ENCODE results near the gene ENOSF1. TPM values are rescaled to one million over a fixed set of nuclear protein-coding genes. Genes with fewer than 3 reads are reported as not detected.

ENOSF1 gene
- total RNA-seq, 2 donors from 2014 or later, result 48.7 to 187 TPM

DNA sequence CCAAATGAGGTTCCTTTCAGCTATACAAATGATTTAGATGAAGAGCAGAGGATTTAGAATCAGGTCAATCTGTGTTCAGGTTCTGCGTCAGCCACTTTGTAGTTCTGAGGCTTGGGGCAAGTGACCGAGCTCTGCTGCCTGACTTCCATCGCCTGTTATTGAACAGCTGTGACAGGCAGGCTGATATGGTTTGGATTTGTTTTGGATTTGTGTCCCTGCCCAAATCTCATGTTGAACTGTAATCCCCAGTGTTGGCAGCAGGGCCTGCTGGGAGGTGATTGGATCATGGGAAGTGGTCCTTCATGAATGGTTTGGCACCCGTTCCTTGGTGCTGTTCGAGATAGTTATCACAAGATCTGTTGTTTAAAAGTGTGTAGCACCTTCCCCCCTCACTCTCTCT is 36.4 kb downstream of the ENOSF1 start:
- Mint-ChIP-seq H3K27ac (no peak overlapping the region), H3K36me3 (peaks cover 23% of the 10 kb centered on the region), H3K27me3 (no peaks in the 10 kb centered on the region)

GRCh38 chr18:675307-675706 is 37.1 kb downstream of the ENOSF1 start:
- DNase-seq (ENCODE audit: low spot score) (no peak), ATAC-seq (no peak)
- peaks cover 0 to 6% of the 10 kb centered on the region in 2 donors for H3K4me1 Mint-ChIP-seq (ENCODE audit: low read depth in 2 of 2)
- H3K27ac Mint-ChIP-seq, result no peak overlapping the region
- H3K36me3 Mint-ChIP-seq, result peaks cover 31% of the 10 kb centered on the region
- no peak overlapping the region for H3K4me3 Mint-ChIP-seq
- H3K27me3 Mint-ChIP-seq, result no peaks in the 10 kb centered on the region
- no peaks in the 10 kb centered on the region for H3K9me3 Mint-ChIP-seq

More for the DNA sequence above, 36.4 kb downstream of the ENOSF1 start:
- no peak overlapping the region for H3K4me3 Mint-ChIP-seq
- no peaks in the 10 kb centered on the region for H3K9me3 Mint-ChIP-seq
- no peak for ATAC-seq
- no peaks in the 10 kb centered on the region for H3K4me1 Mint-ChIP-seq (ENCODE audit: low read depth in 2 of 2)
- DNase-seq (ENCODE audit: low spot score), result no peak

- no peaks in the 10 kb centered on the region for H3K27me3 Mint-ChIP-seq
- DNase-seq (ENCODE audit: low spot score), result no peak
- no peaks in the 10 kb centered on the region for H3K9me3 Mint-ChIP-seq
- peaks cover 0 to 6% of the 10 kb centered on the region in 2 donors for H3K4me1 Mint-ChIP-seq (ENCODE audit: low read depth in 2 of 2)
- H3K27ac Mint-ChIP-seq, result no peak overlapping the region
- H3K4me3 Mint-ChIP-seq, result no peak overlapping the region
- ATAC-seq, result no peak
- H3K36me3 Mint-ChIP-seq, result peaks cover 34% of the 10 kb centered on the region
Observed at GRCh38 chr18:673769-674168, 38.7 kb downstream of the ENOSF1 start.

- no peak for DNase-seq (ENCODE audit: low spot score)
- no peaks in the 10 kb centered on the region for H3K9me3 Mint-ChIP-seq
- H3K27me3 Mint-ChIP-seq, result no peaks in the 10 kb centered on the region
- no peak overlapping the region for H3K27ac Mint-ChIP-seq
- no peak for ATAC-seq
- H3K4me3 Mint-ChIP-seq, result no peak overlapping the region
- H3K36me3 Mint-ChIP-seq, result peaks cover 38% of the 10 kb centered on the region
- H3K4me1 Mint-ChIP-seq (ENCODE audit: low read depth in 2 of 2), result peaks cover 0 to 8% of the 10 kb centered on the region in 2 donors
Observed at GRCh38 chr18:673317-673716, 39.1 kb downstream of the ENOSF1 start.

DNA sequence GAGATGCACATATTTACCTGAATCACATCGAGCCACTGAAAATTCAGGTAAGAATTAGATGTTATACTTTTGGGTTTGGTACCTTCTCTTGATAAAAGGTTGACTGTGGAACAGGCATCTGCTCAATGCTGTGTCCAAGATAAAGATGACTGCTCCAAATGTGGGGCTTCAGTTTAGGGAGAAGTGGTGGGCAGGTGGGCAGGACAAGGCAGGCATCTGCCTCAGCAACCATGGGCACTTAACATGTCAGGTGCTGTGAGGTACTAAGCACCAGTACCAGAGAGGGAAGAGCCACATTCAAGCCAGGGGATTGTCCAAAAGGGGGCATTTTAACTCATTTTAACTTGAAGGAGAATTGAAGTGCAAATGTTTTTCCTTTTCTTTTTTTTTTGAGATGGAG is 41.0 kb downstream of the ENOSF1 start:
- DNase-seq (ENCODE audit: low spot score) (no peak), ATAC-seq (no peak)
- no peaks in the 10 kb centered on the region for H3K9me3 Mint-ChIP-seq
- H3K36me3 Mint-ChIP-seq, result peaks cover 40% of the 10 kb centered on the region
- no peaks in the 10 kb centered on the region for H3K27me3 Mint-ChIP-seq
- no peak overlapping the region for H3K4me3 Mint-ChIP-seq
- H3K27ac Mint-ChIP-seq, result no peak overlapping the region
- H3K4me1 Mint-ChIP-seq (ENCODE audit: low read depth in 2 of 2), result peaks cover 0 to 8% of the 10 kb centered on the region in 2 donors

- Mint-ChIP-seq H3K27me3 (no peaks in the 10 kb centered on the region), H3K9me3 (no peaks in the 10 kb centered on the region), H3K27ac (peak overlapping the region in 1 of 2 donors; percentile 12), H3K4me3 (no peak overlapping the region), H3K4me1 (ENCODE audit: low read depth in 2 of 2) (peaks cover 0 to 8% of the 10 kb centered on the region in 2 donors), H3K36me3 (peaks cover 36% of the 10 kb centered on the region)
- ATAC-seq (no peak), DNase-seq (ENCODE audit: low spot score) (no peak)
Observed at GRCh38 chr18:670522-670921, 41.9 kb downstream of the ENOSF1 start.

GRCh38 chr18:669077-669476 is 43.4 kb downstream of the ENOSF1 start:
- ATAC-seq (no peak), DNase-seq (ENCODE audit: low spot score) (no peak)
- H3K27me3 Mint-ChIP-seq, result no peaks in the 10 kb centered on the region
- peaks cover 36% of the 10 kb centered on the region for H3K36me3 Mint-ChIP-seq
- H3K4me1 Mint-ChIP-seq (ENCODE audit: low read depth in 2 of 2), result peaks cover 0 to 8% of the 10 kb centered on the region in 2 donors
- H3K4me3 Mint-ChIP-seq, result no peak overlapping the region
- no peak overlapping the region for H3K27ac Mint-ChIP-seq
- no peaks in the 10 kb centered on the region for H3K9me3 Mint-ChIP-seq

- no peak overlapping the region for H3K4me3 Mint-ChIP-seq
- peaks cover 36% of the 10 kb centered on the region for H3K36me3 Mint-ChIP-seq
- peak overlapping the region in 1 of 2 donors; percentile 0 for H3K27ac Mint-ChIP-seq
- no peaks in the 10 kb centered on the region for H3K27me3 Mint-ChIP-seq
- no peaks in the 10 kb centered on the region for H3K9me3 Mint-ChIP-seq
- H3K4me1 Mint-ChIP-seq (ENCODE audit: low read depth in 2 of 2), result peaks cover 0 to 8% of the 10 kb centered on the region in 2 donors
- no peak for DNase-seq (ENCODE audit: low spot score)
- ATAC-seq, result no peak
Observed at GRCh38 chr18:668260-668659, 44.2 kb downstream of the ENOSF1 start.

- ATAC-seq (no peak), DNase-seq (ENCODE audit: low spot score) (no peak)
- no peak overlapping the region for H3K27ac Mint-ChIP-seq
- no peaks in the 10 kb centered on the region for H3K9me3 Mint-ChIP-seq
- no peak overlapping the region for H3K4me3 Mint-ChIP-seq
- peaks cover 29% of the 10 kb centered on the region for H3K36me3 Mint-ChIP-seq
- peaks cover 0 to 8% of the 10 kb centered on the region in 2 donors for H3K4me1 Mint-ChIP-seq (ENCODE audit: low read depth in 2 of 2)
- H3K27me3 Mint-ChIP-seq, result no peaks in the 10 kb centered on the region
Observed at GRCh38 chr18:666628-667027, 45.8 kb downstream of the ENOSF1 start.

DNA sequence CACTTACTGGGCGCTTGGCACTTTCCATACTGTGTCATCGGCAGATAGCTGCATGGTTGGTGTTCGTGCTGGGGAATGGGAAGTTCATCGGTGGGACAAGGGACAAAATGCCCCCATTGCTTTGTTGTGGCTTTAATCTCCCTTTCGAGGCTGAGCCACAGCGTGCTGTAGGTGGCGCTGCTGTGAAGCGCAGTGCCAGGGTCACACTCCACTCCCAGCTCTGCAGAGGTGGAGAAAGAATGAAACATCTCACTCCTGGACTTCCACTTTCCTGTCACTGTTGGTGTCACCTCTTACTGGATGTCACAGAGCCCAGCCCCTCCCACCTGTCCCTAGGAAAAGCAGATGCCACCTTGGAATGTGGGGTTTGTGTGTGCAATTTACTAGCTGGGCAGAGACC is 46.3 kb downstream of the ENOSF1 start:
- no peak overlapping the region for H3K27ac Mint-ChIP-seq
- H3K27me3 Mint-ChIP-seq, result no peaks in the 10 kb centered on the region
- DNase-seq (ENCODE audit: low spot score), result no peak
- H3K9me3 Mint-ChIP-seq, result peaks cover 3% of the 10 kb centered on the region
- H3K4me1 Mint-ChIP-seq (ENCODE audit: low read depth in 2 of 2), result peaks cover 2 to 11% of the 10 kb centered on the region in 2 donors
- no peak for ATAC-seq
- H3K36me3 Mint-ChIP-seq, result peaks cover 33% of the 10 kb centered on the region
- H3K4me3 Mint-ChIP-seq, result no peak overlapping the region

DNA sequence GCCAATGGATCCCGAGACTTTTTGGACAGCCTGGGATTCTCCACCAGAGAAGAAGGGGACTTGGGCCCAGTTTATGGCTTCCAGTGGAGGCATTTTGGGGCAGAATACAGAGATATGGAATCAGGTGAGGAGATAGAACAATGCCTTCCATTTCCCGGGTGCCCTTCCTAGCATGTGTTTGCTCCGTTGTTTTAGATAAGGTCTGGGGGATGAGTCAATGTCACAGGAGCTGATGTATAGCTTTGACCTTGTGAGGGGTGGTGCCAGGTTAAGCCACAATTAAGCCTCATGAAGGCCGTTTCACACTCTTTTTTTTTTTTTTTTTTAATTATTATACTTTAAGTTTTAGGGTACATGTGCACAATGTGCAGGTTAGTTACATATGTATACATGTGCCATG is 50.2 kb downstream of the ENOSF1 start:
- no peaks in the 10 kb centered on the region for H3K27me3 Mint-ChIP-seq
- no peak overlapping the region for H3K4me3 Mint-ChIP-seq
- peaks cover 3% of the 10 kb centered on the region for H3K9me3 Mint-ChIP-seq
- peaks cover 17 to 20% of the 10 kb centered on the region in 2 donors for H3K4me1 Mint-ChIP-seq (ENCODE audit: low read depth in 2 of 2)
- no peak for DNase-seq (ENCODE audit: low spot score)
- ATAC-seq, result no peak
- H3K27ac Mint-ChIP-seq, result no peak overlapping the region
- peaks cover 24% of the 10 kb centered on the region for H3K36me3 Mint-ChIP-seq

GRCh38 chr18:659597-659996 is 52.8 kb downstream of the ENOSF1 start:
- Mint-ChIP-seq H3K4me1 (ENCODE audit: low read depth in 2 of 2) (peaks cover 17 to 20% of the 10 kb centered on the region in 2 donors), H3K4me3 (peak overlapping the region; percentile 82), H3K27ac (peak overlapping the region; percentile 61 to 66), H3K36me3 (peaks cover 18% of the 10 kb centered on the region), H3K27me3 (peaks cover 0 to 4% of the 10 kb centered on the region in 2 donors), H3K9me3 (peaks cover 3% of the 10 kb centered on the region)
- DNase-seq (ENCODE audit: low spot score) (no peak), ATAC-seq (no peak)

DNA sequence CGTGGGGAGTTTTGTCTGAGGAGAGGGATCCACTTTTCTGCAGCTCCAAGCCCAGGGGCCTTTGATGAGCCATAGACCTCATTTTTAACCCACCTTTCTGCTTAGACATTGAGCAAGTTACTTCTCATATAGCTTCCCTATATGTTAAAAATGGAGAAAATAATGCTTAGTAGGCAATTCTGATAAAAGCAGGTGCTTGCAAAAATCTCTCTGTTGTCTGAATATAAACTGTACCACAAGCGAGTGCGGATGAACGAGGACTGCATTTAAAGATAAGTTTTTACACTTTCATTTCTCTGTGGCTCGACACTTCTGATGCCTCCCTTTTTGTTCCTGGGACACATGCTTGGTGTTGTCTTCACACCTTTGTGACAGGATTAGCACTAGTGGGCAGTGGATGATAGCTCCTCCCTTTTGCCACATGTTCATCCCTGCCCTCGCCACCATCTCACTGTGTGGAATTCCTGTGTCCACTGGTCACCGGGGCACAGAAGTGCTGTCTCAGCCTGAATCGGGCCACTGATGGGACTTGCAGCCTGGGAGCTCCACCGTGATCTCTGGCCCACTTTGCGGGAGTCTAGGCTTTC is 53.4 kb downstream of the ENOSF1 start:
- ATAC-seq, result no peak
- H3K36me3 Mint-ChIP-seq, result peaks cover 18% of the 10 kb centered on the region

GRCh38 chr18:658001-658946 is 54.2 kb downstream of the ENOSF1 start:
- H3K9me3 Mint-ChIP-seq, result peaks cover 3% of the 10 kb centered on the region
- peaks cover 17 to 20% of the 10 kb centered on the region in 2 donors for H3K4me1 Mint-ChIP-seq (ENCODE audit: low read depth in 2 of 2)
- DNase-seq (ENCODE audit: low spot score) (peak; percentile 85), ATAC-seq (peak; percentile 85 to 86)
- H3K27me3 Mint-ChIP-seq, result peaks cover 0 to 4% of the 10 kb centered on the region in 2 donors
- H3K27ac Mint-ChIP-seq, result peak overlapping the region; percentile 61 to 66
- H3K36me3 Mint-ChIP-seq, result peaks cover 18% of the 10 kb centered on the region
- peak overlapping the region; percentile 82 for H3K4me3 Mint-ChIP-seq

More for the DNA sequence above, 53.4 kb downstream of the ENOSF1 start:
- peaks cover 3% of the 10 kb centered on the region for H3K9me3 Mint-ChIP-seq
- H3K4me1 Mint-ChIP-seq (ENCODE audit: low read depth in 2 of 2), result peaks cover 17 to 20% of the 10 kb centered on the region in 2 donors
- H3K4me3 Mint-ChIP-seq, result peak overlapping the region; percentile 82
- no peak for DNase-seq (ENCODE audit: low spot score)
- peak overlapping the region; percentile 61 to 66 for H3K27ac Mint-ChIP-seq
- peaks cover 0 to 4% of the 10 kb centered on the region in 2 donors for H3K27me3 Mint-ChIP-seq
